ENCODE results near the gene GALNS. TPM values are rescaled to one million over a fixed set of nuclear protein-coding genes. Genes with fewer than 3 reads are reported as not detected.

Gene GALNS
- total and polyA plus RNA-seq, 2 of the 8 experiments (the other 6 are each of a cell fraction or from before 2014, with no cell fraction given), result 8.9 to 17.8 TPM

GRCh38 chr16:88865310-88865709 is 8.6 kb upstream of the GALNS start:
- H3K56ac ChIP-seq (replicated peaks; ENCODE audit: insufficient read length, low read depth, low read length), result no peak overlapping the region
- no peak overlapping the region for H2BK15ac ChIP-seq (ENCODE audit: low read length)
- no peak overlapping the region for H3K4me3 ChIP-seq (ENCODE audit: extremely low read depth in 1 of 4, insufficient read depth in 2 of 4, low read depth in 3 of 4, low read length in 4 of 4)
- H3K79me2 ChIP-seq (ENCODE audit: control insufficient read depth in 1 of 2, insufficient read depth in 2 of 2, low read length in 2 of 2), result no peaks in the 10 kb centered on the region
- H3K9me3 ChIP-seq (ENCODE audit: insufficient read depth in 2 of 2, low read depth in 1 of 2, low read length in 1 of 2), result no peaks in the 10 kb centered on the region
- H3K27me3 ChIP-seq (replicated peaks in 1 of 4; ENCODE audit: control insufficient read depth in 3 of 4, extremely low read depth in 1 of 4, insufficient read depth in 3 of 4, low read length in 3 of 4), result no peaks in the 10 kb centered on the region
- peaks cover 2 to 8% (median 6%) of the 10 kb centered on the region in 4 experiments; a peak in 7 of 8 replicates for H3K36me3 ChIP-seq (ENCODE audit: control insufficient read depth in 2 of 4, insufficient read depth in 4 of 4, low read length in 3 of 4)
- H4K8ac ChIP-seq (ENCODE audit: extremely low read depth, insufficient read depth, low read length), result no peak overlapping the region
- DNase-seq (ENCODE audit: low read depth in 1 of 2, low spot score in 2 of 2), result no peak
- no peak overlapping the region for H2BK120ac ChIP-seq (replicated peaks; ENCODE audit: low read depth, low read length)
- H3K27ac ChIP-seq (ENCODE audit: low read depth, low read length), result no peak overlapping the region
- no peak overlapping the region for H2AK5ac ChIP-seq (ENCODE audit: low read depth, low read length)
- H3K23ac ChIP-seq (ENCODE audit: insufficient read length), result no peak overlapping the region
- no peak for FAIRE-seq
- H4K20me1 ChIP-seq (replicated peaks in 1 of 2; ENCODE audit: control insufficient read depth in 1 of 2, insufficient read depth in 2 of 2, low read length in 2 of 2), result no peaks in the 10 kb centered on the region
- H4K91ac ChIP-seq (replicated peaks; ENCODE audit: insufficient read length, low read length), result no peak overlapping the region
- no peak overlapping the region for H2BK5ac ChIP-seq (ENCODE audit: low read depth, low read length)
- H3K14ac ChIP-seq (ENCODE audit: insufficient read length), result no peak overlapping the region
- CTCF ChIA-PET (ENCODE audit: partially characterized antibody), result interaction anchor here (0.7 to 1.8 kb wide), 4 partner anchors 16 to 113 kb away, joined by 3 to 5 read pairs (median 4); no protein-coding TSS in a partner anchor
- WGBS, 2 experiments (ENCODE audit: extremely low coverage in 1 of 2, insufficient coverage in 1 of 2, insufficient read length in 1 of 2, insufficient replicate concordance in 2 of 2, low coverage in 1 of 2, low lambda C conversion rate in 2 of 2, missing lambda C conversion rate in 1 of 2), result 93% methylated on average over 14 of the region's 14 CpGs; no CpG with 5 or more reads in 1 of the 2 experiments
- no peak overlapping the region for H3K4ac ChIP-seq (replicated peaks; ENCODE audit: insufficient read length, low read depth, low read length)
- POLR2A ChIA-PET (ENCODE audit: partially characterized antibody), result interaction anchor here (1.1 to 1.8 kb wide), 3 partner anchors 16 to 75 kb away, joined by 3 to 4 read pairs (median 4); no protein-coding TSS in a partner anchor
- no peaks in the 10 kb centered on the region for H3K79me1 ChIP-seq (ENCODE audit: low read depth, low read length)
- H2BK20ac ChIP-seq (ENCODE audit: low read length), result no peak overlapping the region
- H3K4me2 ChIP-seq (ENCODE audit: insufficient read depth in 1 of 2, low read depth in 2 of 2, low read length in 2 of 2), result no peak overlapping the region
- H2BK12ac ChIP-seq (ENCODE audit: low read depth, low read length), result no peak overlapping the region
- H4K5ac ChIP-seq (ENCODE audit: insufficient read length, low read depth, low read length), result no peak overlapping the region
- H3K23me2 ChIP-seq (ENCODE audit: low read depth, low read length), result no peaks in the 10 kb centered on the region
- H3K18ac ChIP-seq (ENCODE audit: extremely low read depth, low read length), result no peak overlapping the region
- H2AFZ ChIP-seq (ENCODE audit: low read length), result no peak overlapping the region
- H3K4me1 ChIP-seq (replicated peaks in 1 of 4; ENCODE audit: control insufficient read depth in 3 of 4, insufficient read depth in 4 of 4, low read length in 3 of 4), result no peaks in the 10 kb centered on the region
- no peak overlapping the region for H3K9ac ChIP-seq (replicated peaks in 1 of 4; ENCODE audit: extremely low read depth in 1 of 4, low read depth in 3 of 4, low read length in 3 of 4)
- TF ChIP-seq CTCF (IDR thresholded peaks at IDR 0.05; ENCODE audit: control extremely low read depth in 1 of 3, insufficient read depth in 1 of 3, low read depth in 1 of 3, low read length in 3 of 3), result no peak
- no peak for TF ChIP-seq PHF8 (conservative IDR thresholded peaks at IDR 0.05; ENCODE audit: low read depth, low read length)
- no peak for TF ChIP-seq TAF1 (IDR thresholded peaks at IDR 0.05; ENCODE audit: low read depth, low read length)
- TF ChIP-seq KDM5A (IDR thresholded peaks at IDR 0.05; ENCODE audit: low read length), result no peak
- no peak for TF ChIP-seq KDM1A (IDR thresholded peaks at IDR 0.05; ENCODE audit: borderline replicate concordance, low read length)
- no peak for TF ChIP-seq EP300 (IDR thresholded peaks at IDR 0.05; ENCODE audit: borderline replicate concordance in 1 of 2, low read depth in 2 of 2, low read length in 2 of 2)
- TF ChIP-seq ZNF274 (IDR thresholded peaks at IDR 0.05; ENCODE audit: borderline replicate concordance, extremely low read depth, low read length), result no peak
- TF ChIP-seq KDM4A (IDR thresholded peaks at IDR 0.05; ENCODE audit: low read depth, low read length, severe bottlenecking), result no peak
- TF ChIP-seq MAX (IDR thresholded peaks at IDR 0.05), result no peak
- no peak for TF ChIP-seq RAD21 (IDR thresholded peaks at IDR 0.05 in 1 of 2, conservative IDR thresholded peaks at IDR 0.05 in 1 of 2; ENCODE audit: low read depth in 2 of 2, low read length in 2 of 2)
